H1 (cell line): ENCODE measurements around the gene PRRG4. TPM values are rescaled to one million over a fixed set of nuclear protein-coding genes. Genes with fewer than 3 reads are reported as not detected.
A peak's percentile ranks its signal among the peaks of the same experiment; 100 is the strongest.

Experiments
- CTCF ChIA-PET: fragments of 300-600 bp; sonication (Branson Sonifier 250); formaldehyde crosslinking; loops from one replicate; lab custom pipeline; 2021; ENCODE audit not compliant: partially characterized antibody; lab: Charles Lee
- POLR2A ChIA-PET: fragments of 300-600 bp; sonication (Branson Sonifier 250); formaldehyde crosslinking; loops from one replicate; lab custom pipeline; 2021; ENCODE audit warnings: inconsistent platforms; ENCODE audit not compliant: partially characterized antibody; lab: Charles Lee
- DNase-seq, 2 experiments: peaks; one replicate each; pipeline versions ENCODE4 v3.0.0 to v3.0.0-alpha.2; 2010 to 2022; ENCODE audit warnings: low spot score in 2 of 2, low read depth in 1 of 2, mixed read lengths in 1 of 2
- FAIRE-seq: peaks from 2 replicates; lab custom pipeline; 2011; peaks lifted over from hg19 to GRCh38; lab: Jason Lieb, UNC
- H2AFZ ChIP-seq: 2 replicates; pipeline ENCODE4 v1.8.1; 2012; ENCODE audit warnings: low read length, inconsistent platforms
- H2AK5ac ChIP-seq: 2 replicates; pipeline ENCODE4 v1.6.1; 2013; ENCODE audit warnings: low read depth, low read length
- H2BK120ac ChIP-seq: replicated peaks from 2 replicates; pipeline ENCODE3; 2013; ENCODE audit warnings: low read depth, low read length, inconsistent platforms
- H2BK12ac ChIP-seq: 2 replicates; pipeline ENCODE4 v1.6.1; 2013; ENCODE audit warnings: low read depth, low read length
- H2BK15ac ChIP-seq: 2 replicates; pipeline ENCODE4 v1.6.1; 2013; ENCODE audit warnings: low read length
- H2BK20ac ChIP-seq: 2 replicates; pipeline ENCODE4 v1.6.1; 2013; ENCODE audit warnings: low read length
- H2BK5ac ChIP-seq: 2 replicates; pipeline ENCODE4 v1.6.1; 2013; ENCODE audit warnings: low read depth, low read length
- H3K14ac ChIP-seq: 2 replicates; pipeline ENCODE4 v1.6.1; 2013; ENCODE audit warnings: inconsistent platforms; ENCODE audit not compliant: insufficient read length
- H3K18ac ChIP-seq: 2 replicates; pipeline ENCODE4 v1.6.1; 2013; ENCODE audit warnings: low read length; ENCODE audit errors: extremely low read depth
- H3K23ac ChIP-seq: 2 replicates; pipeline ENCODE4 v1.6.1; 2013; ENCODE audit warnings: inconsistent platforms; ENCODE audit not compliant: insufficient read length
- H3K23me2 ChIP-seq: 2 replicates; pipeline ENCODE4 v1.6.1; 2013; ENCODE audit warnings: low read depth, low read length
- H3K27ac ChIP-seq: 2 replicates; pipeline ENCODE4 v1.6.1; 2011; ENCODE audit warnings: low read depth, low read length, inconsistent platforms
- H3K27me3 ChIP-seq, 4 experiments: replicated peaks in 1 of 4; 1 replicate in 1 of 4; 2 replicates in 3 of 4; pipeline versions ENCODE4 v1.6.1 to v1.8.1; 2011 to 2013; ENCODE audit warnings: low read length in 3 of 4, mild to moderate bottlenecking in 3 of 4, inconsistent platforms in 2 of 4, mixed read lengths in 2 of 4, moderate library complexity in 1 of 4; ENCODE audit not compliant: control insufficient read depth in 3 of 4, insufficient read depth in 3 of 4; ENCODE audit errors: extremely low read depth in 1 of 4
- H3K36me3 ChIP-seq, 4 experiments: 2 replicates each; pipeline versions ENCODE4 v1.6.1 to v1.8.1; 2011 to 2013; ENCODE audit warnings: mild to moderate bottlenecking in 4 of 4, low read length in 3 of 4, moderate library complexity in 2 of 4, control low read depth in 1 of 4, inconsistent platforms in 1 of 4; ENCODE audit not compliant: insufficient read depth in 4 of 4, control insufficient read depth in 2 of 4
- H3K4ac ChIP-seq: replicated peaks from 2 replicates; pipeline ENCODE3; 2013; ENCODE audit warnings: low read length, low read depth, mixed read lengths, inconsistent platforms; ENCODE audit not compliant: insufficient read length
- H3K4me1 ChIP-seq, 4 experiments: replicated peaks in 1 of 4; 1 replicate in 1 of 4; 2 replicates in 3 of 4; pipeline versions ENCODE4 v1.6.1 to v1.8.1; 2011 to 2013; ENCODE audit warnings: low read length in 3 of 4, inconsistent platforms in 2 of 4, mixed read lengths in 1 of 4; ENCODE audit not compliant: insufficient read depth in 4 of 4, control insufficient read depth in 3 of 4
- H3K4me2 ChIP-seq, 2 experiments: 2 replicates each; pipeline versions ENCODE4 v1.6.1 to v1.8.1; 2011 to 2013; ENCODE audit warnings: low read depth in 2 of 2, low read length in 2 of 2, control low read depth in 1 of 2, inconsistent platforms in 1 of 2, mild to moderate bottlenecking in 1 of 2; ENCODE audit not compliant: insufficient read depth in 1 of 2
- H3K4me3 ChIP-seq, 4 experiments: fragments of 200-600, 300-600 bp in 1 of 4; sonication (generic), shearing (Covaris generic), sonication (Bioruptor Twin) in 1 of 4; 2 replicates each; pipeline versions ENCODE4 v1.5.1 to v1.8.1; 2011 to 2016; ENCODE audit warnings: low read length in 4 of 4, low read depth in 3 of 4, control low read depth in 2 of 4, inconsistent platforms in 2 of 4, mild to moderate bottlenecking in 2 of 4, mixed read lengths in 1 of 4, moderate library complexity in 1 of 4; ENCODE audit not compliant: insufficient read depth in 2 of 4; ENCODE audit errors: extremely low read depth in 1 of 4
- H3K56ac ChIP-seq: replicated peaks from 2 replicates; pipeline ENCODE3; 2013; ENCODE audit warnings: low read depth, mild to moderate bottlenecking, mixed read lengths, low read length, inconsistent platforms; ENCODE audit not compliant: insufficient read length
- H3K79me1 ChIP-seq: 2 replicates; pipeline ENCODE4 v1.6.1; 2013; ENCODE audit warnings: low read depth, low read length, control low read depth
- H3K79me2 ChIP-seq, 2 experiments: 2 replicates each; pipeline versions ENCODE4 v1.6.1 to v1.8.1; 2012 to 2013; ENCODE audit warnings: low read length in 2 of 2, mild to moderate bottlenecking in 2 of 2, inconsistent platforms in 1 of 2; ENCODE audit not compliant: insufficient read depth in 2 of 2, control insufficient read depth in 1 of 2
- H3K9ac ChIP-seq, 4 experiments: replicated peaks in 1 of 4; 1 replicate in 1 of 4; 2 replicates in 3 of 4; pipeline versions ENCODE4 v1.6.1 to v1.8.1; 2011 to 2013; ENCODE audit warnings: low read depth in 3 of 4, low read length in 3 of 4, control low read depth in 2 of 4, mild to moderate bottlenecking in 2 of 4, moderate library complexity in 2 of 4, inconsistent platforms in 1 of 4; ENCODE audit errors: extremely low read depth in 1 of 4
- H3K9me3 ChIP-seq, 2 experiments: 2 replicates each; pipeline versions ENCODE4 v1.6.1 to v1.8.1; 2012 to 2013; ENCODE audit warnings: mild to moderate bottlenecking in 2 of 2, moderate library complexity in 2 of 2, control low read depth in 1 of 2, inconsistent platforms in 1 of 2, low read depth in 1 of 2, low read length in 1 of 2, mixed read lengths in 1 of 2; ENCODE audit not compliant: insufficient read depth in 2 of 2
- H4K20me1 ChIP-seq, 2 experiments: replicated peaks in 1 of 2; 2 replicates each; pipeline versions ENCODE3 to v1.8.1; 2011 to 2013; ENCODE audit warnings: inconsistent platforms in 2 of 2, low read length in 2 of 2, mild to moderate bottlenecking in 1 of 2; ENCODE audit not compliant: insufficient read depth in 2 of 2, control insufficient read depth in 1 of 2
- H4K5ac ChIP-seq: 2 replicates; pipeline ENCODE4 v1.6.1; 2013; ENCODE audit warnings: low read length, low read depth, mixed read lengths, inconsistent platforms; ENCODE audit not compliant: insufficient read length
- H4K8ac ChIP-seq: 2 replicates; pipeline ENCODE4 v1.8.0; 2013; ENCODE audit warnings: mild to moderate bottlenecking, moderate library complexity, low read length, inconsistent platforms; ENCODE audit not compliant: insufficient read depth; ENCODE audit errors: extremely low read depth
- H4K91ac ChIP-seq: replicated peaks from 2 replicates; pipeline ENCODE3; 2013; ENCODE audit warnings: low read length, mixed read lengths, inconsistent platforms; ENCODE audit not compliant: insufficient read length
- ASH2L ChIP-seq: fragments of 200-600, 300-600 bp; sonication (generic); IDR thresholded peaks from one replicate; pipeline ENCODE4 v1.7.1; 2017; ENCODE audit warnings: low read length
- BRCA1 ChIP-seq: IDR thresholded peaks from 2 replicates; pipeline ENCODE4 v1.6.1; 2012; ENCODE audit warnings: low read depth, low read length, improper control_type of control experiment
- CBX5 ChIP-seq: fragments of 300-800, 300-1000 bp; sonication (generic); IDR thresholded peaks from 2 replicates; pipeline ENCODE4 v1.7.1; 2016; ENCODE audit warnings: antibody characterized with exemption, low read length, low read depth
- CHD1 ChIP-seq: IDR thresholded peaks from 2 replicates; pipeline ENCODE4 v1.6.1; 2012; ENCODE audit warnings: low read depth, low read length, improper control_type of control experiment
- EZH2 ChIP-seq: fragments of 200-600 bp; sonication (generic); IDR thresholded peaks from 2 replicates; pipeline ENCODE4 v1.7.1; 2012; ENCODE audit warnings: low read depth, mild to moderate bottlenecking, moderate library complexity, low read length, inconsistent platforms; ENCODE audit not compliant: severe bottlenecking
- SIRT6 ChIP-seq: IDR thresholded peaks from one replicate; pipeline ENCODE4 v1.7.1; 2012; ENCODE audit warnings: low read length, inconsistent platforms
- SRF ChIP-seq: IDR thresholded peaks from 2 replicates; pipeline ENCODE4 v1.6.1; 2011; ENCODE audit warnings: mild to moderate bottlenecking, low read depth, low read length, moderate library complexity
- YY1 ChIP-seq: IDR thresholded peaks from 2 replicates; pipeline ENCODE4 v1.6.1; 2011; ENCODE audit warnings: low read depth, mild to moderate bottlenecking, low read length
- WGBS, 2 experiments: shearing (Covaris generic) in 1 of 2; methylation state at CpG; one replicate each; pipeline versions ENCODE4 v1.1.6 to v1.1.7; 2013 to 2015; ENCODE audit warnings: low lambda C conversion rate in 2 of 2, mixed read lengths in 2 of 2, inconsistent platforms in 1 of 2, low coverage in 1 of 2, missing lambda C conversion rate in 1 of 2; ENCODE audit not compliant: insufficient replicate concordance in 2 of 2, insufficient coverage in 1 of 2, insufficient read length in 1 of 2; ENCODE audit errors: extremely low coverage in 1 of 2, missing lambda C conversion rate in 1 of 2; 5-methylcytosine and 5-hydroxymethylcytosine counted together
- polyA plus RNA-seq, 7 experiments: library from polyadenylated mRNA; depleted of rRNA in 3 of 7; stranded (reverse) in 5 of 7; unstranded in 2 of 7; fragments of >200 nt in 5 of 7; fragments of 200-250 nt in 2 of 7; gene quantifications; 1 replicate in 5 of 7; 2 replicates in 1 of 7; 4 replicates in 1 of 7; pipeline versions ENCODE4 v1.2.1 to v1.2.3, GENCODE V29; 2011 to 2013; ENCODE audit warnings: missing spikeins in 2 of 7, mixed read lengths in 2 of 7
- total RNA-seq: library from RNA; stranded (reverse); fragmentation: NEBNext Ultra II Directional; extraction: Animal tissue kit (Norgen Biotek cat#: 25700); gene quantifications from 2 replicates; pipeline ENCODE4 v1.2.1, GENCODE V29; 2021
- TF ChIP-seq, protein P1 (sequence below): IDR thresholded peaks from 2 replicates; pipeline ENCODE4 v1.6.1; 2011; ENCODE audit warnings: low read length, improper control_type of control experiment

PRRG4 gene
- total and polyA plus RNA-seq, 2 of the 8 experiments (the other 6 are each of a cell fraction or from before 2014, with no cell fraction given) = 0.65 to 1.7 TPM

DNA sequence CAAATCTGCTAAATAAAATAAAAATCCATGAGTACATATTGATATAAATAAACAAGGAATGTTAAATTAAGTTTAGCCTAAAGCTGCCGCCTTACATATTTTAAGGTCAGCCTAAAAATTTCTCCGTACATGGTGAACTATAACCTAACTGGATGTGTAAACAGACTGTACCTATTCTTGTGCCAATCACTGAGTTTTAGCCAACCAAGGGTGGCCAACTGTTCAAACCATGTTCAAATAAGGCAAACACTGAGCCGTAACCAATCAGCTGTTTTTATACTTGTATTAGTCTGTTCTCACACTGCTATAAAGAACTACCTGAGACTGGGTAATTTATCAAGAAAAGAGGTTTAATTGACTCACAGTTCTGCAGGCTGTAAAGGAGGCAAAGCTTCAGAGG is 54.3 kb downstream of the PRRG4 start:
- H2AFZ ChIP-seq = no peak overlapping the region
- peak overlapping the region; percentile 21; the same call in 1 of the 2 replicates for H2BK12ac ChIP-seq
- 0 out of 2 replicates have a peak overlapping the region, but pooled peaks have one; percentile 67 for H2BK15ac ChIP-seq
- H4K20me1 ChIP-seq = no peaks in the 10 kb centered on the region
- no peak overlapping the region for H3K56ac ChIP-seq
- H2BK20ac ChIP-seq = no peak overlapping the region
- CTCF ChIA-PET = interaction anchor here (0.8 to 5.9 kb wide), 7 partner anchors 10 to 90 kb away, joined by 3 to 55 read pairs (median 6); partner anchors contain the start of gene CCDC73
- H3K4ac ChIP-seq = no peak overlapping the region
- FAIRE-seq (no peak), DNase-seq (no peak)
- H2BK120ac ChIP-seq = no peak overlapping the region
- H3K27ac ChIP-seq = no peak overlapping the region
- H4K5ac ChIP-seq = no peak overlapping the region
- POLR2A ChIA-PET = interaction anchor here (2.2 kb wide), 1 partner anchor 9 kb away, joined by 8 read pairs; the partner anchor contains the start of gene QSER1
- no peak overlapping the region for H2AK5ac ChIP-seq
- TF ChIP-seq BRCA1 (no peak), CHD1 (no peak), ASH2L (no peak), SRF (no peak), SIRT6 (no peak), YY1 (no peak), EZH2 (no peak), CBX5 (no peak)
- TF ChIP-seq, protein P1, sequence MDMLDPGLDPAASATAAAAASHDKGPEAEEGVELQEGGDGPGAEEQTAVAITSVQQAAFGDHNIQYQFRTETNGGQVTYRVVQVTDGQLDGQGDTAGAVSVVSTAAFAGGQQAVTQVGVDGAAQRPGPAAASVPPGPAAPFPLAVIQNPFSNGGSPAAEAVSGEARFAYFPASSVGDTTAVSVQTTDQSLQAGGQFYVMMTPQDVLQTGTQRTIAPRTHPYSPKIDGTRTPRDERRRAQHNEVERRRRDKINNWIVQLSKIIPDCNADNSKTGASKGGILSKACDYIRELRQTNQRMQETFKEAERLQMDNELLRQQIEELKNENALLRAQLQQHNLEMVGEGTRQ = no peak
- H3K18ac ChIP-seq = no peak overlapping the region
- H3K79me2 ChIP-seq = no peaks in the 10 kb centered on the region
- H3K23me2 ChIP-seq = no peaks in the 10 kb centered on the region
- no peaks in the 10 kb centered on the region for H3K79me1 ChIP-seq
- WGBS, 2 experiments = 94% methylated on average over 3 of the region's 3 CpGs; no CpG with 5 or more reads in 1 of the 2 experiments
- H3K4me3 ChIP-seq = no peak overlapping the region
- no peak overlapping the region for H2BK5ac ChIP-seq
- no peak overlapping the region for H3K23ac ChIP-seq
- no peaks in the 10 kb centered on the region for H3K27me3 ChIP-seq
- no peak overlapping the region for H3K9ac ChIP-seq
- peaks cover 0 to 8% (median 4%) of the 10 kb centered on the region in 4 experiments; a peak in 6 of 7 replicates for H3K4me1 ChIP-seq
- peaks cover 9 to 14% of the 10 kb centered on the region in 2 experiments for H3K9me3 ChIP-seq
- no peak overlapping the region for H3K14ac ChIP-seq
- no peak overlapping the region for H4K8ac ChIP-seq
- H3K36me3 ChIP-seq = peaks cover 0 to 4% (median 0%) of the 10 kb centered on the region in 4 experiments; a peak in 1 of 8 replicates
- H3K4me2 ChIP-seq = no peak overlapping the region
- no peak overlapping the region for H4K91ac ChIP-seq
